ENCODE results near the gene SAMD7. TPM values are rescaled to one million over a fixed set of nuclear protein-coding genes. Genes with fewer than 3 reads are reported as not detected.

The SAMD7 gene
- total and polyA plus RNA-seq, 4 experiments from 2014 or later = not detected

- H3K9me3 Mint-ChIP-seq = no peaks in the 10 kb centered on the region
- H3K36me3 ChIP-seq (ENCODE audit: insufficient read depth, low read length) = no peaks in the 10 kb centered on the region
- ChIA-PET CTCF (ENCODE audit: partially characterized antibody) (no interaction called here), POLR2A (ENCODE audit: partially characterized antibody) (no interaction called here)
- H3K27me3 ChIP-seq (ENCODE audit: insufficient read depth, low read length) = no peaks in the 10 kb centered on the region
- H3K4me3 ChIP-seq (ENCODE audit: low read length in 2 of 2) = no peak overlapping the region
- DNase-seq = no peak
- H3K9me3 ChIP-seq (ENCODE audit: control insufficient read depth in 1 of 2, low read length in 2 of 2) = no peaks in the 10 kb centered on the region
- H3K4me1 ChIP-seq (ENCODE audit: insufficient read depth, low read length) = peaks cover 18% of the 10 kb centered on the region
- H3K27ac ChIP-seq (ENCODE audit: low read depth, low read length) = no peak overlapping the region
- H3K27me3 Mint-ChIP-seq = peaks cover 0 to 1% of the 10 kb centered on the region in 2 donors
- H3K27ac Mint-ChIP-seq = no peak overlapping the region
- no peak overlapping the region for H3K4me3 Mint-ChIP-seq
- intact Hi-C loops (cut with micrococcal nuclease) = loop anchor here (10.0 kb wide), 2 partner anchors 226 to 406 kb away; no protein-coding TSS in a partner anchor
- peaks cover 15 to 35% (median 18%) of the 10 kb centered on the region in 4 donors for H3K4me1 Mint-ChIP-seq
- H3K36me3 Mint-ChIP-seq = no peaks in the 10 kb centered on the region
Observed at GRCh38 chr3:169868369-169868768, 43.0 kb upstream of the SAMD7 start.

DNA sequence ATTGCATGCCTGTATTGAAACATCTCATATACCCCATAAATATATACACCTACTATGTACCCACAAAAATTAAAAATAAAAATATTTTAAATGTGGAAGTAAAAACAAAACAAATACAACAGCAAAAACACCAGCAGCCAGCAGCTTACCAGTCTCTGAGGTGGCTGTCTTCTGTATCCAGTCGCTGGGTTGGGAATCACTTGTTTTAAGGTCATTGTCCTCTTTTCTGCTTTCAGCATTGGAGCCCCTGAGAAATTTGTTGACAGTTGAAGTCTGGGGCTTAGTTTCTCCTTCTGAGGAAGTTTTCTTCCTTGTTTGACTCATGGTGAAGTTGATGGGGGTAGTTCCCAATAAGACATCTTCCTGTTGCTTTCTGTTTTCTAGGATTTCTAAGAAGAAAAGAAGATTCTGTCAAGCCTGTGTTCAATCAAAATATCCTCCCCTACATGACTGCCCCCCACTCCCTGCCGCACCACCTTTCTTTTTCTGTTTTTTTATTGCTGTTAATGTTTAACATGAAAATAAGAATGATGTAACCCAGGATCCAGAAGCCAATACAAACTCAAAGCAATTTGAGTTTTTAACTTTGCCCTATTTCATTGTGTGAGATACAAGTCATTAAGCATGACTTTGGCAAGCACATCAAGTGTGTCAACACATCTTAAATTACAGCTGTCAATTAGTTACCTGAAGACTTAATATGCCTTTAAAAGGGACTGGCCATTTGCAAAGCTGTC is 41.7 kb upstream of the SAMD7 start, which contains the start of gene LRRC31:
Gene LRRC31 (minus strand): TSS at position 452 of the 737 bp plus-strand sequence. CDS start 128 bp downstream, at position 324.
- Histone ChIP-seq H3K27me3 (ENCODE audit: insufficient read depth, low read length) (peaks cover 4% of the 10 kb centered on the region), H3K36me3 (ENCODE audit: insufficient read depth, low read length) (no peaks in the 10 kb centered on the region), H3K4me3 (ENCODE audit: low read length in 2 of 2) (no peak within 1 kb of the TSS), H3K4me1 (ENCODE audit: insufficient read depth, low read length) (peaks cover 15% of the 10 kb centered on the region), H3K9me3 (ENCODE audit: control insufficient read depth in 1 of 2, low read length in 2 of 2) (no peaks in the 10 kb centered on the region), H3K27ac (ENCODE audit: low read depth, low read length) (no peak within 1 kb of the TSS)
- H3K4me3 Mint-ChIP-seq = no peak within 1 kb of the TSS
- ChIA-PET POLR2A (ENCODE audit: partially characterized antibody) (interaction anchor here (1.8 kb wide), 1 partner anchor 97 kb away, joined by 12 read pairs; the partner anchor contains the start of gene SEC62), CTCF (ENCODE audit: partially characterized antibody) (no interaction called here)
- no peaks in the 10 kb centered on the region for H3K36me3 Mint-ChIP-seq
- H3K4me1 Mint-ChIP-seq = peaks cover 12 to 27% (median 15%) of the 10 kb centered on the region in 4 donors
- peaks cover 0 to under 1% of the 10 kb centered on the region in 2 donors for H3K27me3 Mint-ChIP-seq
- H3K9me3 Mint-ChIP-seq = no peaks in the 10 kb centered on the region
- intact Hi-C loops (cut with micrococcal nuclease) = loop anchor here (10.0 kb wide), 2 partner anchors 225 to 405 kb away; no protein-coding TSS in a partner anchor
- no peak for DNase-seq
- H3K27ac Mint-ChIP-seq = peak within 1 kb of the TSS in 3 of 7 donors; percentile 36 to 73 (median 47)

GRCh38 chr3:169871129-169871886 is 40.1 kb upstream of the SAMD7 start:
- peak overlapping the region in 7 of 8 donors; percentile 4 to 77 (median 49) for H3K4me3 Mint-ChIP-seq
- intact Hi-C loops (cut with micrococcal nuclease) = no loop called here
- H3K36me3 ChIP-seq (ENCODE audit: insufficient read depth, low read length) = no peaks in the 10 kb centered on the region
- H3K4me1 ChIP-seq (ENCODE audit: insufficient read depth, low read length) = peaks cover 15% of the 10 kb centered on the region
- peak overlapping the region in 5 of 7 donors; percentile 3 to 83 (median 58) for H3K27ac Mint-ChIP-seq
- ChIA-PET POLR2A (ENCODE audit: partially characterized antibody) (interaction anchor here (1.3 to 1.8 kb wide), 2 partner anchors 95 to 107 kb away, joined by 4 to 12 read pairs; partner anchors contain the start of genes SEC62 and TERC), CTCF (ENCODE audit: partially characterized antibody) (interaction anchor here (1.8 kb wide), 1 partner anchor 9 kb away, joined by 10 read pairs; no protein-coding TSS in a partner anchor)
- no peaks in the 10 kb centered on the region for H3K9me3 Mint-ChIP-seq
- peaks cover 1 to 2% of the 10 kb centered on the region in 2 donors for H3K27me3 Mint-ChIP-seq
- peak in 4 of 5 donors; percentile 22 to 29 (median 24) for DNase-seq
- no peak overlapping the region for H3K27ac ChIP-seq (ENCODE audit: low read depth, low read length)
- peaks cover 12 to 27% (median 15%) of the 10 kb centered on the region in 4 donors for H3K4me1 Mint-ChIP-seq
- peaks cover 5% of the 10 kb centered on the region for H3K27me3 ChIP-seq (ENCODE audit: insufficient read depth, low read length)
- H3K36me3 Mint-ChIP-seq = no peaks in the 10 kb centered on the region
- H3K9me3 ChIP-seq (ENCODE audit: control insufficient read depth in 1 of 2, low read length in 2 of 2) = no peaks in the 10 kb centered on the region
- no peak overlapping the region for H3K4me3 ChIP-seq (ENCODE audit: low read length in 2 of 2)

- POLR2A ChIA-PET (ENCODE audit: partially characterized antibody) = no interaction called here
- CTCF ChIA-PET (ENCODE audit: partially characterized antibody) = interaction anchor here (2.2 kb wide), 1 partner anchor 16 kb away, joined by 10 read pairs; no protein-coding TSS in a partner anchor
- H3K27me3 ChIP-seq (ENCODE audit: insufficient read depth, low read length) = peaks cover 5% of the 10 kb centered on the region
- Mint-ChIP-seq H3K27ac (no peak overlapping the region), H3K9me3 (no peaks in the 10 kb centered on the region), H3K4me1 (peaks cover 0 to 4% (median 1%) of the 10 kb centered on the region in 4 donors), H3K27me3 (peaks cover 1 to 2% of the 10 kb centered on the region in 2 donors), H3K4me3 (no peak overlapping the region), H3K36me3 (no peaks in the 10 kb centered on the region)
- DNase-seq = no peak
- intact Hi-C loops (cut with micrococcal nuclease) = no loop called here
- no peaks in the 10 kb centered on the region for H3K36me3 ChIP-seq (ENCODE audit: insufficient read depth, low read length)
- H3K27ac ChIP-seq (ENCODE audit: low read depth, low read length) = no peak overlapping the region
- no peaks in the 10 kb centered on the region for H3K4me1 ChIP-seq (ENCODE audit: insufficient read depth, low read length)
- H3K4me3 ChIP-seq (ENCODE audit: low read length in 2 of 2) = no peak overlapping the region
- H3K9me3 ChIP-seq (ENCODE audit: control insufficient read depth in 1 of 2, low read length in 2 of 2) = no peaks in the 10 kb centered on the region
Observed at GRCh38 chr3:169879013-169879557, 32.3 kb upstream of the SAMD7 start.

- no peak for DNase-seq
- Histone ChIP-seq H3K9me3 (ENCODE audit: control insufficient read depth in 1 of 2, low read length in 2 of 2) (no peaks in the 10 kb centered on the region), H3K27me3 (ENCODE audit: insufficient read depth, low read length) (no peaks in the 10 kb centered on the region), H3K4me1 (ENCODE audit: insufficient read depth, low read length) (no peaks in the 10 kb centered on the region), H3K4me3 (ENCODE audit: low read length in 2 of 2) (no peak overlapping the region), H3K27ac (ENCODE audit: low read depth, low read length) (no peak overlapping the region), H3K36me3 (ENCODE audit: insufficient read depth, low read length) (no peaks in the 10 kb centered on the region)
- Mint-ChIP-seq H3K27ac (no peak overlapping the region), H3K4me3 (no peak overlapping the region), H3K27me3 (no peaks in the 10 kb centered on the region), H3K4me1 (peaks cover 0 to 4% (median 1%) of the 10 kb centered on the region in 4 donors), H3K9me3 (no peaks in the 10 kb centered on the region), H3K36me3 (no peaks in the 10 kb centered on the region)
- intact Hi-C loops (cut with micrococcal nuclease) = no loop called here
- POLR2A ChIA-PET (ENCODE audit: partially characterized antibody) = interaction anchor here (0.8 kb wide), 1 partner anchor 92 kb away, joined by 3 read pairs; no protein-coding TSS in a partner anchor
- CTCF ChIA-PET (ENCODE audit: partially characterized antibody) = interaction anchor here (2.2 kb wide), 1 partner anchor 17 kb away, joined by 10 read pairs; no protein-coding TSS in a partner anchor
Observed at GRCh38 chr3:169879845-169880575, 31.4 kb upstream of the SAMD7 start.

DNA sequence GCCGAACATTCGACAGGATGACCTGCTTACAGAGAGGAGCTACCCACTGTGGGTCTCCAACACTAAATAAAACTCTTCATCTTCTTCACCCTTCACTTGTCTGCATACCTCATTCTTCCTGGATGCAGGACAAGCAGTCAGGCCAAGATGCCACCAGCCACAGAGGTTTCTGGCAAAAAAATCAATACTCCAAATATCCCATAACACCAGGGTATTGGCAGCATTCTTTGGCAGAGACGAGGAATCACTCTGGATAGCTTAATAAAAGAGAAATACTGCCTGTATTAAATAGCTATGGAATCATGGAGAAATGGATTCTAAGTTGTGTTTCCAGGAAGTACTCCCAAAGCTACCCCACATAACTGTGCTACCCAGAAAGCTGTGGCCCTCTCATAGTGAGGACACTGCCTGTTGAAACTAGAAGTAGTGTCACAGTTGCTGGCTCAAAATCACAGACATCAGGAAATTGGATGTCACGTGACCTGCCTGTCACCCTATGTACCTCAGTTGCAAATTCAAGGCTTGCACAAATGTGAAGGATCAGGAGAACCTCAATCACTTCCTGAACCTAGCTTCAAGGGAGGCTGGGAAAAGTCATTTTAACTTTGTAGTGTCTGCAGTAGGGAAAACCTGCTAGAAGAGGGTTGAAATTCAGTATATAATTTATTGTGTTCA is 30.7 kb upstream of the SAMD7 start:
- DNase-seq = no peak
- Histone ChIP-seq H3K9me3 (ENCODE audit: control insufficient read depth in 1 of 2, low read length in 2 of 2) (no peaks in the 10 kb centered on the region), H3K4me3 (ENCODE audit: low read length in 2 of 2) (no peak overlapping the region), H3K27ac (ENCODE audit: low read depth, low read length) (no peak overlapping the region), H3K27me3 (ENCODE audit: insufficient read depth, low read length) (no peaks in the 10 kb centered on the region), H3K4me1 (ENCODE audit: insufficient read depth, low read length) (no peaks in the 10 kb centered on the region), H3K36me3 (ENCODE audit: insufficient read depth, low read length) (no peaks in the 10 kb centered on the region)
- CTCF ChIA-PET (ENCODE audit: partially characterized antibody) = interaction anchor here (2.2 kb wide), 1 partner anchor 17 kb away, joined by 10 read pairs; no protein-coding TSS in a partner anchor
- Mint-ChIP-seq H3K4me3 (no peak overlapping the region), H3K27ac (peak overlapping the region in 1 of 7 donors; percentile 86), H3K36me3 (no peaks in the 10 kb centered on the region), H3K9me3 (no peaks in the 10 kb centered on the region), H3K4me1 (peaks cover 0 to 4% (median 1%) of the 10 kb centered on the region in 4 donors), H3K27me3 (no peaks in the 10 kb centered on the region)
- POLR2A ChIA-PET (ENCODE audit: partially characterized antibody) = interaction anchor here (0.8 kb wide), 1 partner anchor 91 kb away, joined by 3 read pairs; no protein-coding TSS in a partner anchor
- intact Hi-C loops (cut with micrococcal nuclease) = no loop called here

Data from CD4-positive, alpha-beta memory T cell (primary cell).